IPS-15b (cell line): Measurements from ENCODE around the gene ERBB3.

ENCODE experiments used
- H3K27me3 ChIP-seq: one replicate; pipeline ENCODE4 v1.6.1; 2013; ENCODE audit warnings: low read length; ENCODE audit not compliant: control insufficient read depth, insufficient read depth
- H3K36me3 ChIP-seq: one replicate; pipeline ENCODE4 v1.6.1; 2013; ENCODE audit warnings: low read length; ENCODE audit not compliant: control insufficient read depth, insufficient read depth
- H3K4me1 ChIP-seq: one replicate; pipeline ENCODE4 v1.6.1; 2013; ENCODE audit warnings: mild to moderate bottlenecking, low read length; ENCODE audit not compliant: control insufficient read depth, insufficient read depth
- H3K4me3 ChIP-seq: one replicate; pipeline ENCODE4 v1.5.1; 2013; ENCODE audit warnings: low read depth, low read length
- H3K9ac ChIP-seq: one replicate; pipeline ENCODE4 v1.6.1; 2013; ENCODE audit warnings: low read depth, mild to moderate bottlenecking, low read length
- H3K9me3 ChIP-seq: one replicate; pipeline ENCODE4 v1.6.1; 2013; ENCODE audit warnings: mild to moderate bottlenecking, low read length; ENCODE audit not compliant: control insufficient read depth, insufficient read depth

The ERBB3 gene

GRCh38 chr12:56128670-56129205, 48.8 kb downstream of the ERBB3 start:
- peak overlapping the region; percentile 93 for H3K4me3 ChIP-seq
- peak overlapping the region; percentile 74 for H3K9ac ChIP-seq
- H3K27me3 ChIP-seq, result no peaks in the 10 kb centered on the region
- no peaks in the 10 kb centered on the region for H3K9me3 ChIP-seq
- H3K4me1 ChIP-seq, result peaks cover 12% of the 10 kb centered on the region
- H3K36me3 ChIP-seq, result peaks cover 25% of the 10 kb centered on the region

- Histone ChIP-seq H3K27me3 (no peaks in the 10 kb centered on the region), H3K9ac (peak overlapping the region; percentile 74), H3K4me3 (peak overlapping the region; percentile 93), H3K4me1 (peaks cover 12% of the 10 kb centered on the region), H3K9me3 (no peaks in the 10 kb centered on the region), H3K36me3 (peaks cover 28% of the 10 kb centered on the region)
Observed at GRCh38 chr12:56129206-56129941, 49.4 kb downstream of the ERBB3 start.

DNA sequence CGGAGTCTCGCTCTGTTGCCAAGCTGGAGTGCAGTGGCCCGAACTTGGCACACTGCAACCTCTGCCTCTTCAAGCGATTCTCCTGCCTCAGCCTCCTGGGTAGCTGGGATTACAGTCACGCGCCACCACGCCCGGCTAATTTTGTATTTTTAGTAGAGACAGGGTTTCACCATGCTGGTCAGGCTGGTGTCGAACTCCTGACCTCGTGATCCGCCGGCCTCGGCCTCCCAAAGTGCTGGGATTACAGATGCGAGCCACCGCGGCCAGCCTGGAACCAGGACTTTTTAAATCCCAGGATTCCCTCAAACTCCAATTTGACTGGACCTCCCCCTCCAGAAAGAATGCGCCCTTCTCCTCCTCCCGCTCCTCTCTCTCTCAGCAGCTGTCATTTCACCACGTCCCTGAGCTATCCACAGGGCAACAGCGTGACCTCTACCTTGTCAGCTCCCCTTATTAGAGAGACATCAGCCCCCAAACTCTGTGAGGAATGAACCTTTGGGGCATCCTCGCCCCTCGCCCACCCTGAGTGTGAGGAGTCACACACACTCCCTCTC, 50.1 kb downstream of the ERBB3 start:
- Histone ChIP-seq H3K9me3 (no peaks in the 10 kb centered on the region), H3K27me3 (no peaks in the 10 kb centered on the region), H3K4me1 (peaks cover 12% of the 10 kb centered on the region), H3K9ac (peak overlapping the region; percentile 61), H3K4me3 (peak overlapping the region; percentile 93), H3K36me3 (peaks cover 31% of the 10 kb centered on the region)

GRCh38 chr12:56130876-56131275, 50.9 kb downstream of the ERBB3 start:
- no peak overlapping the region for H3K9ac ChIP-seq

GRCh38 chr12:56134897-56135296, 54.9 kb downstream of the ERBB3 start:
- H3K9me3 ChIP-seq, result no peaks in the 10 kb centered on the region
- H3K36me3 ChIP-seq, result peaks cover 60% of the 10 kb centered on the region
- H3K4me3 ChIP-seq, result no peak overlapping the region
- H3K4me1 ChIP-seq, result no peaks in the 10 kb centered on the region
- H3K27me3 ChIP-seq, result no peaks in the 10 kb centered on the region
- H3K9ac ChIP-seq, result no peak overlapping the region

More at GRCh38 chr12:56130876-56131275, 50.9 kb downstream of the ERBB3 start:
- H3K4me1 ChIP-seq, result peaks cover 12% of the 10 kb centered on the region
- H3K4me3 ChIP-seq, result no peak overlapping the region
- H3K9me3 ChIP-seq, result no peaks in the 10 kb centered on the region
- peaks cover 32% of the 10 kb centered on the region for H3K36me3 ChIP-seq
- H3K27me3 ChIP-seq, result no peaks in the 10 kb centered on the region

GRCh38 chr12:56137853-56138571, 58.0 kb downstream of the ERBB3 start:
- Histone ChIP-seq H3K9me3 (no peaks in the 10 kb centered on the region), H3K4me3 (no peak overlapping the region), H3K9ac (no peak overlapping the region), H3K27me3 (no peaks in the 10 kb centered on the region), H3K4me1 (no peaks in the 10 kb centered on the region), H3K36me3 (peaks cover 64% of the 10 kb centered on the region)

- Histone ChIP-seq H3K36me3 (peaks cover 55% of the 10 kb centered on the region), H3K4me3 (no peak overlapping the region), H3K27me3 (no peaks in the 10 kb centered on the region), H3K4me1 (no peaks in the 10 kb centered on the region), H3K9me3 (no peaks in the 10 kb centered on the region), H3K9ac (no peak overlapping the region)
Observed at GRCh38 chr12:56141946-56142784, 62.2 kb downstream of the ERBB3 start.

- no peaks in the 10 kb centered on the region for H3K27me3 ChIP-seq
- H3K4me3 ChIP-seq, result no peak overlapping the region
- no peaks in the 10 kb centered on the region for H3K4me1 ChIP-seq
- H3K9ac ChIP-seq, result no peak overlapping the region
- peaks cover 47% of the 10 kb centered on the region for H3K36me3 ChIP-seq
- no peaks in the 10 kb centered on the region for H3K9me3 ChIP-seq
Observed at GRCh38 chr12:56143217-56143616, 63.3 kb downstream of the ERBB3 start.

- peaks cover 40% of the 10 kb centered on the region for H3K36me3 ChIP-seq
- H3K27me3 ChIP-seq, result no peaks in the 10 kb centered on the region
- H3K4me1 ChIP-seq, result no peaks in the 10 kb centered on the region
- no peak overlapping the region for H3K9ac ChIP-seq
- no peak overlapping the region for H3K4me3 ChIP-seq
- H3K9me3 ChIP-seq, result no peaks in the 10 kb centered on the region
Observed at GRCh38 chr12:56143870-56144269, 63.9 kb downstream of the ERBB3 start.

GRCh38 chr12:56145217-56145616, 65.3 kb downstream of the ERBB3 start:
- peaks cover 29% of the 10 kb centered on the region for H3K36me3 ChIP-seq
- H3K4me1 ChIP-seq, result no peaks in the 10 kb centered on the region
- no peak overlapping the region for H3K9ac ChIP-seq
- no peaks in the 10 kb centered on the region for H3K27me3 ChIP-seq
- no peaks in the 10 kb centered on the region for H3K9me3 ChIP-seq
- H3K4me3 ChIP-seq, result no peak overlapping the region
